ENCODE measurements around the gene SNAI3. TPM values are rescaled to one million over a fixed set of nuclear protein-coding genes. Genes with fewer than 3 reads are reported as not detected.

The SNAI3 gene
- total and polyA plus RNA-seq, 10 donors: 4.8 to 7.8 (median 6.4) TPM

DNA sequence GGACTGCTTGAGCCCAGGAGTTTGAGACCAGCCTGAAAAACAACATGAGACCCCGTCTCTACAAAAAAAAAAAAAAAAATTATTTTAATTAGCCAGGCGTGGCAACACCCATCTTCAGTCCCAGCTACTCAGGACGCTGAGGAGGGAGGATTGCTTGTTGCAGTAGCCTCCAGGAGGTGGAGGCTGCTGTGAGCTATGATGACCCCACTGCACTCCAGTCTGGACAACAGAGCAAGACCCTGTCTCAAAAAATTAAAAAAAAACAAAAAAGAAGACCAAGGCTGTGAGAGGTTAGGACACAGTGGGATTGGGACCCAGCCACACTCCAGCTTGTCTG, 1.3 kb upstream of the SNAI3 start:
- DNase-seq: no peak
- WGBS, 5 donors: 64 to 81% (median 76%) methylated on average over 3 of the region's 3 CpGs
- H3K27me3 ChIP-seq (replicated peaks in 1 of 7): peaks cover 0 to 56% (median 9%) of the 10 kb centered on the region in 7 donors
- H3K9me3 ChIP-seq: no peaks in the 10 kb centered on the region
- no peak overlapping the region for H3K4me3 ChIP-seq
- H3K27ac ChIP-seq: no peak overlapping the region
- TF ChIP-seq, protein P1, sequence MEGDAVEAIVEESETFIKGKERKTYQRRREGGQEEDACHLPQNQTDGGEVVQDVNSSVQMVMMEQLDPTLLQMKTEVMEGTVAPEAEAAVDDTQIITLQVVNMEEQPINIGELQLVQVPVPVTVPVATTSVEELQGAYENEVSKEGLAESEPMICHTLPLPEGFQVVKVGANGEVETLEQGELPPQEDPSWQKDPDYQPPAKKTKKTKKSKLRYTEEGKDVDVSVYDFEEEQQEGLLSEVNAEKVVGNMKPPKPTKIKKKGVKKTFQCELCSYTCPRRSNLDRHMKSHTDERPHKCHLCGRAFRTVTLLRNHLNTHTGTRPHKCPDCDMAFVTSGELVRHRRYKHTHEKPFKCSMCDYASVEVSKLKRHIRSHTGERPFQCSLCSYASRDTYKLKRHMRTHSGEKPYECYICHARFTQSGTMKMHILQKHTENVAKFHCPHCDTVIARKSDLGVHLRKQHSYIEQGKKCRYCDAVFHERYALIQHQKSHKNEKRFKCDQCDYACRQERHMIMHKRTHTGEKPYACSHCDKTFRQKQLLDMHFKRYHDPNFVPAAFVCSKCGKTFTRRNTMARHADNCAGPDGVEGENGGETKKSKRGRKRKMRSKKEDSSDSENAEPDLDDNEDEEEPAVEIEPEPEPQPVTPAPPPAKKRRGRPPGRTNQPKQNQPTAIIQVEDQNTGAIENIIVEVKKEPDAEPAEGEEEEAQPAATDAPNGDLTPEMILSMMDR (IDR thresholded peaks at IDR 0.05 in 8 of 11, conservative IDR thresholded peaks at IDR 0.05 in 3 of 11): no peak
- TF ChIP-seq POLR2AphosphoS5 (IDR thresholded peaks at IDR 0.05) (no peak), POLR2A (IDR thresholded peaks at IDR 0.05) (no peak)
- H3K36me3 ChIP-seq: no peaks in the 10 kb centered on the region
- intact Hi-C loops (cut with DNase I; ENCODE audit: low total_unique reads): no loop called here
- peaks cover 18 to 69% (median 54%) of the 10 kb centered on the region in 6 donors for H3K4me1 ChIP-seq

DNA sequence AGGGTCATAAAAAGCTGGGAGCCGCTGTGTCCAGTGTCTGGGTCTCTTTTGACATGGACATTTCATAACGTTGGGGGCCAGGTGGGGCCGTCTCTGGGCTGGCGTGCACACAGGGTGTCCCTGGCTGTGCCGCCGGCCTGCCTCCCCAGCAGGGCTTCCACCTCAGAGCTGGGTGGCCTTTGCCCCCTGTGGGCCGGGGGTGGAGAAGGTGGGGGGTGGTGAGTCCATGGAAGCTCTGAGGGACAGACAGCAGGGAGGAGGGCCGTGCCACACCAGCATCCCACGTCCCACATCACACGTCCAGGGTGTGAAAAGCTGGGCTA, 908 bp upstream of the SNAI3 start:
- Histone ChIP-seq H3K9me3 (no peaks in the 10 kb centered on the region), H3K36me3 (no peaks in the 10 kb centered on the region), H3K27ac (peak overlapping the region in 1 of 8 donors; percentile 76), H3K4me1 (peaks cover 16 to 69% (median 54%) of the 10 kb centered on the region in 6 donors), H3K27me3 (replicated peaks in 1 of 7) (peaks cover 0 to 57% (median 9%) of the 10 kb centered on the region in 7 donors), H3K4me3 (no peak overlapping the region)
- 73 to 80% (median 74%) methylated on average over 3 to 10 of the region's 10 CpGs for WGBS, 5 donors
- intact Hi-C loops (cut with DNase I; ENCODE audit: low total_unique reads): no loop called here
- TF ChIP-seq, protein P1 (IDR thresholded peaks at IDR 0.05 in 8 of 11, conservative IDR thresholded peaks at IDR 0.05 in 3 of 11): no peak
- no peak for TF ChIP-seq POLR2AphosphoS5 (IDR thresholded peaks at IDR 0.05)
- TF ChIP-seq POLR2A (IDR thresholded peaks at IDR 0.05): no peak
- peak; percentile 79 for DNase-seq

DNA sequence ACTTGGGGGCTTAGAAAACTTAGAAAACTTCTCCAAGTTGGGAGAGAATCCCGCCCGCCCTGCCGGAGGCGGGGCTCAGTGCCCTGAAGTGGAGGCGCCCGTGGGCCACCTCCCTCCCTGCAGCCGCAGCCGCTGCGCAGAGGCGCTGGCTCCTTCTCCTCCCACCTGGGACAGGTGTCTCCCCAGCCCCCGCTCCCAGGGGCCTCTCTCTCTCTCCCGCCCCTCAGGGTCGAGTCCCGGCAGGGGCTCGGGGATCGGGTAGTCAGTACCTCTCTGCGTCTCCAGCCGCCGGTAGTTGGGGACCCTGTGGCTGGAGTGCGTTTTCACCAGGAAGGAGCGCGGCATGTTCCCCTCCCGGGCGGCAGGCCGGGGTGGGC, 257 bp downstream of the SNAI3 start:
- no peak for TF ChIP-seq POLR2AphosphoS5 (IDR thresholded peaks at IDR 0.05)
- TF ChIP-seq, protein P1 (IDR thresholded peaks at IDR 0.05 in 8 of 11, conservative IDR thresholded peaks at IDR 0.05 in 3 of 11): no peak
- TF ChIP-seq POLR2A (IDR thresholded peaks at IDR 0.05): no peak
- H3K36me3 ChIP-seq: peaks cover 0 to 2% (median 0%) of the 10 kb centered on the region in 6 donors
- peak overlapping the region; percentile 68 to 94 (median 81) for H3K27ac ChIP-seq
- 0 to 2% (median 1%) methylated on average over 11 to 25 of the region's 25 CpGs for WGBS, 5 donors
- peak overlapping the region; percentile 59 to 91 (median 70) for H3K4me3 ChIP-seq
- peaks cover 26 to 69% (median 54%) of the 10 kb centered on the region in 6 donors for H3K4me1 ChIP-seq
- intact Hi-C loops (cut with DNase I; ENCODE audit: low total_unique reads): no loop called here
- DNase-seq: peak; percentile 92
- peaks cover 0 to 67% (median 13%) of the 10 kb centered on the region in 7 donors for H3K27me3 ChIP-seq (replicated peaks in 1 of 7)
- H3K9me3 ChIP-seq: no peaks in the 10 kb centered on the region

DNA sequence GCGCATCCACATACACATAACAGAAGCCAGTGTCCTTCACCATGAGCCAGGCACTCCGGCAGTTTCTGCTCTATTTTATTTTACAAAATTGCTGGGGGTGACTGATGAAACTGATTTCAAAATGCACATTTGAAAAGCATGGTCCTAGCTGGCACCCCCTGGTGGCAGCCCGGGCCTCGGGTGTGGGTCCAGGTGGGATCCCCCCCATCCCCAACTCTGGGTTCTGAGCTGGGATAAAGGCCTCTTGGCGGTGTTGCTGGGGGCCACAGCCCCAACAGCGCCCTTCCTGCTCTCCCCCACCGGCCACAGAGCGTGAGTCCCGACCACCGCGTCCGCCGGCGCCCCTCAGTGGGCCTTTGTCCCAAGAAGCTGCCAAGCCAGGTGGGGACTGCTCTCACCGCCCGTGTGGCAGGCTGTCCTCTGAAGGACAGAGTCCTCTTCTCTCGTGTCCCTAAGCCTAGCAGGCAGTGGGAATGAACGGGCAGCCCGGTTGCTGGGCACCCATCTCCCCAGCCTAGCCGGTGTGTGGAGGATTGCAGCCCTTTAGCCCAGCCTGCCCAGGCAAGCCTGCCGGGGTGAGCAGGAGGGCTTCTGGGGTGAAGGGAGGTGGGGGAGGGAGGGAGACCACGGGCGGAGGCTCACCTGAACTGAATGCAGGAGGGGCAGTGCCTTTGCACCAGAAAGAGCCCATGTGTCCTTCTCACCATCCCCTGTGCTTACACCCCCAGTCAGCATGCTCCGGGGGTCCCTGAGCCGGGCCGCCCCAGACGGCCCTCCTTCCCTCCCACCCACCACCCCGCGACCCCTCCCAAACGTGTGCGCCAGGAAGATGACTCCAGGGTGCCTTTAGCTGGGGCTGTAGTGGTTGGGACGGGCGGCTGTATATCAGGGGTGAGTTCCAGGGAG, 898 bp downstream of the SNAI3 start:
- Histone ChIP-seq H3K4me3 (peak overlapping the region; percentile 59 to 91 (median 70)), H3K36me3 (peaks cover 0 to 9% (median 0%) of the 10 kb centered on the region in 6 donors), H3K27me3 (replicated peaks in 1 of 7) (peaks cover 0 to 71% (median 13%) of the 10 kb centered on the region in 7 donors), H3K4me1 (peaks cover 30 to 70% (median 58%) of the 10 kb centered on the region in 6 donors), H3K9me3 (no peaks in the 10 kb centered on the region), H3K27ac (peak overlapping the region in 7 of 8 donors; percentile 76 to 94 (median 82))
- peak; percentile 10 to 51 (median 14) for TF ChIP-seq POLR2AphosphoS5 (IDR thresholded peaks at IDR 0.05)
- TF ChIP-seq, protein P1 (IDR thresholded peaks at IDR 0.05 in 8 of 11, conservative IDR thresholded peaks at IDR 0.05 in 3 of 11): peak in 9 of 11 experiments; percentile 44 to 83 (median 67)
- no peak for TF ChIP-seq POLR2A (IDR thresholded peaks at IDR 0.05)
- WGBS, 5 donors: 5 to 14% (median 5%) methylated on average over 27 to 33 of the region's 33 CpGs
- DNase-seq: peak; percentile 87
- intact Hi-C loops (cut with DNase I; ENCODE audit: low total_unique reads): no loop called here

Measured in spleen (tissue), 11 donors.